IMR-90 (cell line): ENCODE data around the gene AP3D1.

Experiments
- CEBPB ChIP-seq: IDR thresholded peaks from 2 replicates; pipeline ENCODE4 v1.6.1; 2012; ENCODE audit warnings: low read depth, low read length, improper control_type of control experiment
- CHD1 ChIP-seq: IDR thresholded peaks from 2 replicates; pipeline ENCODE4 v1.6.1; 2012; ENCODE audit warnings: low read depth, low read length, improper control_type of control experiment
- FOS ChIP-seq: fragments of 150-350 bp; IDR thresholded peaks from 2 replicates; pipeline ENCODE4 v1.6.1; 2016; ENCODE audit warnings: low read depth, low read length
- MAFK ChIP-seq: IDR thresholded peaks from 2 replicates; pipeline ENCODE4 v1.6.1; 2012; ENCODE audit warnings: low read depth, low read length, improper control_type of control experiment
- MXI1 ChIP-seq: IDR thresholded peaks from 2 replicates; pipeline ENCODE4 v1.6.1; 2012; ENCODE audit warnings: low read depth, mild to moderate bottlenecking, low read length, moderate library complexity, borderline replicate concordance
- POLR2A ChIP-seq: IDR thresholded peaks from 2 replicates; pipeline ENCODE4 v1.6.1; 2012; ENCODE audit warnings: mild to moderate bottlenecking, low read depth, low read length
- RAD21 ChIP-seq: IDR thresholded peaks from 2 replicates; pipeline ENCODE4 v1.6.1; 2012; ENCODE audit warnings: low read length, improper control_type of control experiment
- RFX5 ChIP-seq: IDR thresholded peaks from 2 replicates; pipeline ENCODE4 v1.8.0; 2012; ENCODE audit warnings: low read depth, mild to moderate bottlenecking, low read length, moderate library complexity
- SMC3 ChIP-seq: fragments of 150-350 bp; IDR thresholded peaks from 2 replicates; pipeline ENCODE4 v1.6.1; 2016; ENCODE audit warnings: low read depth, mild to moderate bottlenecking, antibody characterized with exemption, low read length, moderate library complexity
- USF2 ChIP-seq: fragments of 150-350 bp; IDR thresholded peaks from 2 replicates; pipeline ENCODE4 v1.6.1; 2017; ENCODE audit warnings: mild to moderate bottlenecking, antibody characterized with exemption, low read length, low read depth
- TF ChIP-seq, protein P1 (sequence below): conservative IDR thresholded peaks from 2 replicates; pipeline ENCODE4 v1.5.1; 2012; ENCODE audit warnings: mild to moderate bottlenecking, low read depth, low read length, improper control_type of control experiment
- TF ChIP-seq, protein P2 (sequence below): fragments of 150-350 bp; IDR thresholded peaks from 2 replicates; pipeline ENCODE4 v1.6.1; 2016; ENCODE audit warnings: low read depth, mild to moderate bottlenecking, low read length, moderate library complexity, borderline replicate concordance

GRCh38 chr19:2101417-2102335, 49.7 kb downstream of the AP3D1 start:
- TF ChIP-seq, protein P1, sequence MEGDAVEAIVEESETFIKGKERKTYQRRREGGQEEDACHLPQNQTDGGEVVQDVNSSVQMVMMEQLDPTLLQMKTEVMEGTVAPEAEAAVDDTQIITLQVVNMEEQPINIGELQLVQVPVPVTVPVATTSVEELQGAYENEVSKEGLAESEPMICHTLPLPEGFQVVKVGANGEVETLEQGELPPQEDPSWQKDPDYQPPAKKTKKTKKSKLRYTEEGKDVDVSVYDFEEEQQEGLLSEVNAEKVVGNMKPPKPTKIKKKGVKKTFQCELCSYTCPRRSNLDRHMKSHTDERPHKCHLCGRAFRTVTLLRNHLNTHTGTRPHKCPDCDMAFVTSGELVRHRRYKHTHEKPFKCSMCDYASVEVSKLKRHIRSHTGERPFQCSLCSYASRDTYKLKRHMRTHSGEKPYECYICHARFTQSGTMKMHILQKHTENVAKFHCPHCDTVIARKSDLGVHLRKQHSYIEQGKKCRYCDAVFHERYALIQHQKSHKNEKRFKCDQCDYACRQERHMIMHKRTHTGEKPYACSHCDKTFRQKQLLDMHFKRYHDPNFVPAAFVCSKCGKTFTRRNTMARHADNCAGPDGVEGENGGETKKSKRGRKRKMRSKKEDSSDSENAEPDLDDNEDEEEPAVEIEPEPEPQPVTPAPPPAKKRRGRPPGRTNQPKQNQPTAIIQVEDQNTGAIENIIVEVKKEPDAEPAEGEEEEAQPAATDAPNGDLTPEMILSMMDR = no peak
- TF ChIP-seq POLR2A (no peak), CHD1 (no peak), RAD21 (no peak), MAFK (no peak), USF2 (no peak), RFX5 (no peak), MXI1 (no peak), FOS (no peak), CEBPB (no peak), SMC3 (no peak)
- TF ChIP-seq, protein P2, sequence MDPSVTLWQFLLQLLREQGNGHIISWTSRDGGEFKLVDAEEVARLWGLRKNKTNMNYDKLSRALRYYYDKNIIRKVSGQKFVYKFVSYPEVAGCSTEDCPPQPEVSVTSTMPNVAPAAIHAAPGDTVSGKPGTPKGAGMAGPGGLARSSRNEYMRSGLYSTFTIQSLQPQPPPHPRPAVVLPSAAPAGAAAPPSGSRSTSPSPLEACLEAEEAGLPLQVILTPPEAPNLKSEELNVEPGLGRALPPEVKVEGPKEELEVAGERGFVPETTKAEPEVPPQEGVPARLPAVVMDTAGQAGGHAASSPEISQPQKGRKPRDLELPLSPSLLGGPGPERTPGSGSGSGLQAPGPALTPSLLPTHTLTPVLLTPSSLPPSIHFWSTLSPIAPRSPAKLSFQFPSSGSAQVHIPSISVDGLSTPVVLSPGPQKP = no peak
